ENCODE measurements around the gene TMEM263. TPM values are rescaled to one million over a fixed set of nuclear protein-coding genes. Genes with fewer than 3 reads are reported as not detected.

TMEM263 gene
- total and polyA plus RNA-seq, 9 of the 15 experiments (the other 6 are each of a cell fraction or from before 2014, with no cell fraction given), result 12.6 to 36.7 (median 24.4) TPM

- no peak for TF ChIP-seq PBX2 (CRISPR knock-in tag; IDR thresholded peaks at IDR 0.05; ENCODE audit: low read depth)
- TF ChIP-seq PBX2 (tag; conservative IDR thresholded peaks at IDR 0.05; ENCODE audit: low read depth), result no peak
- TF ChIP-seq ZNF277 (CRISPR knock-in tag; IDR thresholded peaks at IDR 0.05; ENCODE audit: borderline replicate concordance), result no peak
- TF ChIP-seq DDX20 (tag; IDR thresholded peaks at IDR 0.05; ENCODE audit: low read depth), result no peak
- no peak for TF ChIP-seq TAF7 (tag; IDR thresholded peaks at IDR 0.05)
- peak; percentile 27 for TF ChIP-seq TAF9B (IDR thresholded peaks at IDR 0.05; ENCODE audit: partially characterized antibody)
- TF ChIP-seq THAP12 (CRISPR knock-in tag; IDR thresholded peaks at IDR 0.05), result no peak
- TF ChIP-seq TAF15 (IDR thresholded peaks at IDR 0.05; ENCODE audit: low read depth, low read length), result no peak
- TF ChIP-seq MAFG (tag; conservative IDR thresholded peaks at IDR 0.05), result no peak
- no peak for TF ChIP-seq ZNF224 (CRISPR knock-in tag; IDR thresholded peaks at IDR 0.05)
- no peak for TF ChIP-seq NONO (IDR thresholded peaks at IDR 0.05; ENCODE audit: low read depth in 2 of 2, low read length in 1 of 2)
- no peak for TF ChIP-seq RBM17 (IDR thresholded peaks at IDR 0.05; ENCODE audit: borderline replicate concordance, low read depth, low read length)
- no peak for TF ChIP-seq CBFB (CRISPR knock-in tag; IDR thresholded peaks at IDR 0.05)
- TF ChIP-seq GTF2A2 (tag; IDR thresholded peaks at IDR 0.05), result no peak
- no peak for TF ChIP-seq SIX5 (IDR thresholded peaks at IDR 0.05; ENCODE audit: borderline replicate concordance in 1 of 2, insufficient read depth in 1 of 2, low read depth in 1 of 2, low read length in 2 of 2)
- 0 out of 2 replicates have a peak, but pooled peaks have one; percentile 30 for TF ChIP-seq SMARCC2 (IDR thresholded peaks at IDR 0.05; ENCODE audit: low read depth)
- TF ChIP-seq THRA (IDR thresholded peaks at IDR 0.05), result no peak
- TF ChIP-seq ZNF280A (IDR thresholded peaks at IDR 0.05; ENCODE audit: low read depth, partially characterized antibody), result no peak
These were observed 20.4 kb downstream of the TMEM263 start (continued) for GRCh38 chr12:106975993-106976658.
